ENCODE measurements around the gene PTPN1. TPM values are rescaled to one million over a fixed set of nuclear protein-coding genes. Genes with fewer than 3 reads are reported as not detected.

The PTPN1 gene
- total RNA-seq, 1 donor from 2014 or later = 25.7 TPM

GRCh38 chr20:50577175-50578018 lies 67.2 kb downstream of the PTPN1 start:
- peak overlapping the region; percentile 68 for H3K27ac ChIP-seq (replicated peaks)
- DNase-seq = peak; percentile 82

GRCh38 chr20:50578061-50578777 lies 68.0 kb downstream of the PTPN1 start:
- no peaks in the 10 kb centered on the region for H3K9me3 ChIP-seq (replicated peaks)
- H3K4me1 ChIP-seq = peaks cover 54% of the 10 kb centered on the region
- H3K36me3 ChIP-seq = peaks cover 73% of the 10 kb centered on the region
- H3K27ac ChIP-seq (replicated peaks) = peak overlapping the region; percentile 68
- DNase-seq = no peak
- no peaks in the 10 kb centered on the region for H3K27me3 ChIP-seq (ENCODE audit: low read depth)
- intact Hi-C loops (cut with micrococcal nuclease) = loop anchor here (5.0 to 10.0 kb wide), 3 partner anchors 73 to 391 kb away; no protein-coding TSS in a partner anchor
- TF ChIP-seq CTCF (IDR thresholded peaks at IDR 0.05; ENCODE audit: borderline replicate concordance) = no peak
- no peak overlapping the region for H3K4me3 ChIP-seq

More at GRCh38 chr20:50577175-50578018, 67.2 kb downstream of the PTPN1 start:
- TF ChIP-seq CTCF (IDR thresholded peaks at IDR 0.05; ENCODE audit: borderline replicate concordance) = no peak
- H3K27me3 ChIP-seq (ENCODE audit: low read depth) = no peaks in the 10 kb centered on the region
- no peaks in the 10 kb centered on the region for H3K9me3 ChIP-seq (replicated peaks)
- peaks cover 64% of the 10 kb centered on the region for H3K36me3 ChIP-seq
- peaks cover 62% of the 10 kb centered on the region for H3K4me1 ChIP-seq
- intact Hi-C loops (cut with micrococcal nuclease) = loop anchor here (5.0 to 10.0 kb wide), 3 partner anchors 73 to 390 kb away; no protein-coding TSS in a partner anchor
- H3K4me3 ChIP-seq = no peak overlapping the region

- peak overlapping the region; percentile 68 for H3K27ac ChIP-seq (replicated peaks)
- no peak overlapping the region for H3K4me3 ChIP-seq
- no peak for TF ChIP-seq CTCF (IDR thresholded peaks at IDR 0.05; ENCODE audit: borderline replicate concordance)
- no peak for DNase-seq
- H3K9me3 ChIP-seq (replicated peaks) = no peaks in the 10 kb centered on the region
- peaks cover 49% of the 10 kb centered on the region for H3K4me1 ChIP-seq
- peaks cover 78% of the 10 kb centered on the region for H3K36me3 ChIP-seq
- intact Hi-C loops (cut with micrococcal nuclease) = loop anchor here (5.0 to 10.0 kb wide), 3 partner anchors 74 to 391 kb away; no protein-coding TSS in a partner anchor
- no peaks in the 10 kb centered on the region for H3K27me3 ChIP-seq (ENCODE audit: low read depth)
These were observed 68.6 kb downstream of the PTPN1 start for GRCh38 chr20:50578778-50579165.

GRCh38 chr20:50579511-50579910 lies 69.3 kb downstream of the PTPN1 start:
- Histone ChIP-seq H3K27ac (replicated peaks) (no peak overlapping the region), H3K27me3 (ENCODE audit: low read depth) (no peaks in the 10 kb centered on the region), H3K4me1 (peaks cover 41% of the 10 kb centered on the region), H3K9me3 (replicated peaks) (no peaks in the 10 kb centered on the region), H3K4me3 (no peak overlapping the region), H3K36me3 (peaks cover 83% of the 10 kb centered on the region)
- no peak for DNase-seq
- TF ChIP-seq CTCF (IDR thresholded peaks at IDR 0.05; ENCODE audit: borderline replicate concordance) = no peak
- intact Hi-C loops (cut with micrococcal nuclease) = loop anchor here (5.0 to 10.0 kb wide), 3 partner anchors 75 to 392 kb away; no protein-coding TSS in a partner anchor

GRCh38 chr20:50580016-50580747 lies 70.0 kb downstream of the PTPN1 start:
- intact Hi-C loops (cut with micrococcal nuclease) = no loop called here
- no peak overlapping the region for H3K27ac ChIP-seq (replicated peaks)
- no peaks in the 10 kb centered on the region for H3K27me3 ChIP-seq (ENCODE audit: low read depth)
- H3K36me3 ChIP-seq = peaks cover 82% of the 10 kb centered on the region
- H3K4me1 ChIP-seq = peaks cover 35% of the 10 kb centered on the region
- no peak overlapping the region for H3K4me3 ChIP-seq
- no peaks in the 10 kb centered on the region for H3K9me3 ChIP-seq (replicated peaks)
- DNase-seq = peak; percentile 67
- TF ChIP-seq CTCF (IDR thresholded peaks at IDR 0.05; ENCODE audit: borderline replicate concordance) = peak; percentile 89

Data from left ventricle myocardium inferior (tissue), 1 donor.